Naive thymus-derived CD4-positive, alpha-beta T cell (primary cell): ENCODE data around the gene SUCLG2. TPM values are rescaled to one million over a fixed set of nuclear protein-coding genes. Genes with fewer than 3 reads are reported as not detected.

ENCODE experiments used
- ATAC-seq: fragments of 150-1000 bp; cut with Tn5 transposase; 2 replicates; pipeline ENCODE4 v1.10.0; 2021; ENCODE audit warnings: mild to moderate bottlenecking, moderate library complexity
- CTCF ChIA-PET: fragments of 350-600 bp; sonication (Branson Sonifier 250); formaldehyde crosslinking; loops from one replicate; lab custom pipeline; 2021; ENCODE audit warnings: antibody characterized with exemption; lab: Charles Lee
- POLR2A ChIA-PET: fragments of 350-600 bp; sonication (Branson Sonifier 250); formaldehyde crosslinking; loops from one replicate; lab custom pipeline; 2021; ENCODE audit warnings: antibody characterized with exemption, inconsistent platforms; lab: Charles Lee
- DNase-seq, 9 donors: peaks; one replicate each; pipeline versions ENCODE4 v3.0.0 to v3.0.0-alpha.2; 2020 to 2022; ENCODE audit warnings: mixed read lengths in 1 of 9
- H3K27ac ChIP-seq: one replicate; pipeline ENCODE4 v1.7.0; 2013; ENCODE audit warnings: mild to moderate bottlenecking, low read depth, low read length, moderate library complexity
- H3K27me3 ChIP-seq, 2 donors: one replicate each; pipeline ENCODE4 v1.7.0; 2013; ENCODE audit warnings: low read length in 2 of 2, mild to moderate bottlenecking in 2 of 2, moderate library complexity in 2 of 2; ENCODE audit not compliant: control insufficient read depth in 2 of 2, insufficient read depth in 2 of 2
- H3K36me3 ChIP-seq, 3 experiments: 1 replicate in 2 of 3; 2 replicates in 1 of 3; pipeline ENCODE4 v1.7.0; 2013; ENCODE audit warnings: low read length in 3 of 3, mild to moderate bottlenecking in 3 of 3, moderate library complexity in 1 of 3; ENCODE audit not compliant: insufficient read depth in 3 of 3, control insufficient read depth in 2 of 3
- H3K4me1 ChIP-seq, 2 donors: one replicate each; pipeline ENCODE4 v1.7.0; 2013; ENCODE audit warnings: low read length in 2 of 2, mild to moderate bottlenecking in 2 of 2, moderate library complexity in 1 of 2; ENCODE audit not compliant: control insufficient read depth in 2 of 2, insufficient read depth in 2 of 2
- H3K4me3 ChIP-seq: 2 replicates; pipeline ENCODE4 v1.7.0; 2013; ENCODE audit warnings: mild to moderate bottlenecking, low read length
- H3K9me3 ChIP-seq, 3 experiments: 1 replicate in 2 of 3; 2 replicates in 1 of 3; pipeline ENCODE4 v1.7.0; 2013; ENCODE audit warnings: low read length in 3 of 3; ENCODE audit not compliant: control insufficient read depth in 2 of 3
- H3K27ac Mint-ChIP-seq, 9 donors: one replicate each; pipeline ENCODE4 v1.8.0; 2020 to 2022; ENCODE audit warnings: mixed read lengths in 9 of 9, mild to moderate bottlenecking in 8 of 9, moderate library complexity in 5 of 9, inconsistent platforms in 2 of 9
- H3K27me3 Mint-ChIP-seq, 5 donors: one replicate each; pipeline ENCODE4 v1.8.0; 2021 to 2022; ENCODE audit warnings: mixed read lengths in 5 of 5, mild to moderate bottlenecking in 1 of 5
- H3K36me3 Mint-ChIP-seq, 5 donors: one replicate each; pipeline ENCODE4 v1.8.0; 2020 to 2022; ENCODE audit warnings: mixed read lengths in 5 of 5, mild to moderate bottlenecking in 3 of 5, inconsistent platforms in 1 of 5
- H3K4me1 Mint-ChIP-seq, 7 donors: one replicate each; pipeline ENCODE4 v1.8.0; 2020 to 2022; ENCODE audit warnings: mixed read lengths in 7 of 7, mild to moderate bottlenecking in 3 of 7, inconsistent platforms in 1 of 7
- H3K4me3 Mint-ChIP-seq, 10 donors: one replicate each; pipeline ENCODE4 v1.8.0; 2020 to 2022; ENCODE audit warnings: mild to moderate bottlenecking in 10 of 10, mixed read lengths in 10 of 10, moderate library complexity in 6 of 10, inconsistent platforms in 2 of 10
- H3K9me3 Mint-ChIP-seq, 11 donors: one replicate each; pipeline ENCODE4 v1.8.0; 2020 to 2022; ENCODE audit warnings: mixed read lengths in 11 of 11, mild to moderate bottlenecking in 4 of 11, inconsistent platforms in 1 of 11, moderate library complexity in 1 of 11
- intact Hi-C, 2 donors: fragments of 100-400 bp; cut with micrococcal nuclease; formaldehyde crosslinking; loops; one replicate each; pipeline ENCODE4 v1.15.1; 2023
- polyA plus RNA-seq, 2 donors: library from polyadenylated mRNA; unstranded; fragments of 300-500 nt; fragmentation: Illumina TruSeq; gene quantifications; one replicate each; pipeline ENCODE4 v1.2.3, GENCODE V29; 2021
- total RNA-seq, 6 experiments: library from RNA in 5 of 6; stranded (reverse) in 5 of 6; gene quantifications; 1 replicate in 5 of 6; 2 replicates in 1 of 6; pipeline ENCODE4 v1.2.3 and lab custom pipeline; 2021 to 2026

Gene SUCLG2
- total and polyA plus RNA-seq, 7 experiments from 2014 or later = 49.7 to 97.9 (median 64.7) TPM

DNA sequence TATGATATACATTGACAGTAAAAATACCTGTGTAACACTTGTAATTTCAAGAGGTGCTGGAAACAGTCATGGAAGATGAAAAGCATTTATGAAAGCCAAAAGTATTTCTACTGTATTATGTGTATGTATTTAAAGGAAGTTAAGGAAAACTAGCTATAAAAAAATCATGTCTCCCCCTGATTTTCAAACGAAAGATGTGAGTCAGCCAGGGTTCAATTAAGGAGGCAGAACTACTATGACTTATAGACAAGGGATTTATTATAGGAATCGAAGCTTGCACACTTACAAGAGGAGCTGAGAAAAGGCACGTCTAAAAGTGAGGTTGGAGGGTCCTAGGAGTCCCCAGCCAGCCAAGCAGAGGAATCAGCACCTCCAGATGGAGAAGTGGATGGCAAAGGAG lies 119.4 kb downstream of the SUCLG2 start:
- ATAC-seq = no peak

DNA sequence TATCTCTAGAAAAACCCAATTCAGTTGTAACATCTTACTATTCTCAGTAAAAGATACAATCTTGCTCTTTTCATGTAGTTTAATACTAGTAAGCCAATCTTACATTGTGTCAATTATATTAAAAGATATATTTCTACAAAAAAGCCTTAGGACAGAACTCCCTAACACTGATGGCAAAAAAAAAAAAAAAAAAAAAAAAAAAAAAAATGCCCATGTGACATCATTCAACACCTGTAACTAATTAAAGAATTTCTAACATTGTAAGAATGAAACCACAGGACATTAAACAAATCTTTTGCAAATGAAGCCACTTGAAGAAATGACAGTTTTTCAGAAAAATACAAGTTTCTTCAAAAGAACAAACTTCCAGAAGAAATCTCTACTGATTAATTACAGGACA lies 119.8 kb downstream of the SUCLG2 start:
- no peak for DNase-seq
- no peak overlapping the region for H3K4me3 ChIP-seq
- H3K27ac ChIP-seq = no peak overlapping the region
- ChIA-PET CTCF (no interaction called here), POLR2A (no interaction called here)
- H3K36me3 ChIP-seq = no peaks in the 10 kb centered on the region
- no peaks in the 10 kb centered on the region for H3K9me3 ChIP-seq
- Mint-ChIP-seq H3K4me3 (no peak overlapping the region), H3K9me3 (peaks cover 0 to 13% (median 5%) of the 10 kb centered on the region in 11 donors), H3K27ac (peak overlapping the region in 1 of 9 donors; percentile 19), H3K27me3 (no peaks in the 10 kb centered on the region), H3K36me3 (peaks cover 10 to 45% (median 27%) of the 10 kb centered on the region in 5 donors), H3K4me1 (peaks cover 13 to 78% (median 67%) of the 10 kb centered on the region in 7 donors)
- H3K4me1 ChIP-seq = no peaks in the 10 kb centered on the region
- no peaks in the 10 kb centered on the region for H3K27me3 ChIP-seq
- ATAC-seq = no peak
- intact Hi-C loops = no loop called here

More for the DNA sequence above, 119.4 kb downstream of the SUCLG2 start:
- H3K9me3 ChIP-seq = no peaks in the 10 kb centered on the region
- no peak overlapping the region for H3K4me3 ChIP-seq
- Mint-ChIP-seq H3K4me1 (peaks cover 10 to 78% (median 63%) of the 10 kb centered on the region in 7 donors), H3K36me3 (peaks cover 12 to 45% (median 31%) of the 10 kb centered on the region in 5 donors), H3K9me3 (peaks cover 0 to 16% (median 5%) of the 10 kb centered on the region in 11 donors), H3K27ac (peak overlapping the region in 1 of 9 donors; percentile 19), H3K27me3 (no peaks in the 10 kb centered on the region), H3K4me3 (no peak overlapping the region)
- H3K27me3 ChIP-seq = no peaks in the 10 kb centered on the region
- no peaks in the 10 kb centered on the region for H3K36me3 ChIP-seq
- POLR2A ChIA-PET = no interaction called here
- H3K4me1 ChIP-seq = no peaks in the 10 kb centered on the region
- H3K27ac ChIP-seq = no peak overlapping the region
- DNase-seq = no peak
- CTCF ChIA-PET = no interaction called here
- intact Hi-C loops = no loop called here

DNA sequence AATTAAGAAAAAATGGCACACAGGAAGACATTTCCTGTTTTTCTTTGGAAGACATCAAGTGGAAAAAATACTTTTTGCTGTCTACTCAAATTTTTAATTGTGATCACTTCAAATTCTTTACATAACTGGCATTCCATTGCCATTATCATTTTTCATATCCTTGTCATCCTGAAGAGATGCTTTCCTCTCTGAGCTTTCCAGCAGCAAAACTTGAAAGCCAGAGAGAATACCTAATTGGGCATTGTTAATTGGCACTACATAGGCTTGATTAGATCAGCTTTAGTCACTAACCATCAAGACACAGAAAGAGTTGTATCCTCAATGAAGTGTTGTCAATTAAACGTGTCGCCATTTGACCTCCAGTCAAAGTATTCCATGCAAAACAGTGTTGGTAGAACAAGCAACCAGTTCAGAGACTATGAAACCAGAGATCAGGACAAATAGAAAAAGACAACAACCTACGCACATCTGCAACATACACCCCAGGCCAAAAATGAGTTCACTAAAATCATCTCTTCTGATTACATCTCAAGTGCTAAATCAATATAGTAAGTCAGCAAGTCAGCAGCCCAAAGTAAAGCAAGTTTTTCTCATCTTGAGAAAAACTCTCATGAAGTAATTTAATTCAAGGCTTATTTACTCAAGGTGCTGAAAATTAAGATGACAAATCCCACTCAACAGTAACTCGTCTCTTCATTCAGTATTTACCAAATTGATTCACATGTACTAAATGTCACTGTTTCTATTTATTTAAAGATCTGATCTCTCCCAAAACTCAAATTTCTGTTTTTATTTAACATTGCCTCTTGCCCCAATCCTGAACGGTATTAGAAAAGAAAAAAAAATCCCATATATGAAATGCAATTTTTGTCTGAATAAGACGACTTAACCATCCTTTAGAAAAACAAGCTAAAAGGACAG lies 123.0 kb downstream of the SUCLG2 start:
- ChIA-PET CTCF (interaction anchor here (0.6 to 1.0 kb wide), 2 partner anchors 11 to 259 kb away, joined by 3 read pairs; no protein-coding TSS in a partner anchor), POLR2A (no interaction called here)

GRCh38 chr3:67529915-67530314 lies 124.5 kb downstream of the SUCLG2 start:
- Histone ChIP-seq H3K4me1 (no peaks in the 10 kb centered on the region), H3K27me3 (no peaks in the 10 kb centered on the region), H3K9me3 (no peaks in the 10 kb centered on the region), H3K36me3 (peaks cover 4 to 28% (median 17%) of the 10 kb centered on the region in 3 experiments), H3K4me3 (no peak overlapping the region), H3K27ac (no peak overlapping the region)
- POLR2A ChIA-PET = no interaction called here
- H3K4me3 Mint-ChIP-seq = no peak overlapping the region
- no peaks in the 10 kb centered on the region for H3K27me3 Mint-ChIP-seq
- H3K4me1 Mint-ChIP-seq = peaks cover 12 to 63% (median 47%) of the 10 kb centered on the region in 7 donors
- H3K9me3 Mint-ChIP-seq = peaks cover 0 to 5% (median 0%) of the 10 kb centered on the region in 11 donors
- no peak for ATAC-seq
- no peak for DNase-seq
- intact Hi-C loops = loop anchor here in 1 of 2 donors (1.0 kb wide), 1 partner anchor 260 kb away; no protein-coding TSS in a partner anchor
- H3K27ac Mint-ChIP-seq = peak overlapping the region in 4 of 9 donors; percentile 10 to 61 (median 40)
- CTCF ChIA-PET = interaction anchor here (1.2 to 1.4 kb wide), 2 partner anchors 144 to 260 kb away, joined by 3 read pairs; no protein-coding TSS in a partner anchor
- peaks cover 7 to 68% (median 50%) of the 10 kb centered on the region in 5 donors for H3K36me3 Mint-ChIP-seq

More for the DNA sequence above, 123.0 kb downstream of the SUCLG2 start:
- Mint-ChIP-seq H3K36me3 (peaks cover 6 to 57% (median 35%) of the 10 kb centered on the region in 5 donors), H3K27ac (peak overlapping the region in 3 of 9 donors; percentile 1 to 70 (median 26)), H3K4me3 (no peak overlapping the region), H3K9me3 (no peaks in the 10 kb centered on the region), H3K27me3 (no peaks in the 10 kb centered on the region), H3K4me1 (peaks cover 15 to 71% (median 60%) of the 10 kb centered on the region in 7 donors)
- Histone ChIP-seq H3K36me3 (peaks cover 4 to 21% (median 14%) of the 10 kb centered on the region in 3 experiments), H3K27me3 (no peaks in the 10 kb centered on the region), H3K9me3 (no peaks in the 10 kb centered on the region), H3K27ac (no peak overlapping the region), H3K4me3 (no peak overlapping the region), H3K4me1 (no peaks in the 10 kb centered on the region)
- intact Hi-C loops = no loop called here
- DNase-seq (no peak), ATAC-seq (no peak)

DNA sequence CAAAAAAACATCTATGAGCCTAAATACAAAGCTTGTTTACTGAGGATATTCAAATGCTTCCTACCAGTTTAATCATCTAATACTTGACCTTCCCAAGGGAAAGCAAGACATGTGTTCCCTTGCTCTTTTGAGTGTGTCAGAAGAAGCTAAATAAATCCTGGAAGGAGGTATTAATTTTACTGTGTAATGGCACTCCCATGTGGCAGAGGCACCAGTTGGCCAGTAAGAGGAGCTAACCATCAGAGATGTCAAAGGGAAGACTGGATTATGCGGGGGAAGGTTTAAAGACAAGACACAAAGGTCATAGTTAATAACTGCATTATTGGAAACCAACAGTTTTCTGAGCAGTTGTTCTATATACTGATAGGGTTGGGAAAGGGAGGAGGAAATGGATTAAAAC lies 125.1 kb downstream of the SUCLG2 start:
- peaks cover 0 to 5% (median 0%) of the 10 kb centered on the region in 11 donors for H3K9me3 Mint-ChIP-seq
- no peak overlapping the region for H3K4me3 Mint-ChIP-seq
- POLR2A ChIA-PET = no interaction called here
- H3K36me3 ChIP-seq = peaks cover 4 to 34% (median 17%) of the 10 kb centered on the region in 3 experiments
- peaks cover 12 to 57% (median 41%) of the 10 kb centered on the region in 7 donors for H3K4me1 Mint-ChIP-seq
- CTCF ChIA-PET = interaction anchor here (0.7 to 1.4 kb wide), 3 partner anchors 69 to 260 kb away, joined by 3 to 4 read pairs (median 3); no protein-coding TSS in a partner anchor
- H3K27me3 Mint-ChIP-seq = no peaks in the 10 kb centered on the region
- H3K36me3 Mint-ChIP-seq = peaks cover 13 to 73% (median 56%) of the 10 kb centered on the region in 5 donors
- H3K9me3 ChIP-seq = no peaks in the 10 kb centered on the region
- ATAC-seq = no peak
- no peak for DNase-seq
- peak overlapping the region in 6 of 9 donors; percentile 3 to 73 (median 37) for H3K27ac Mint-ChIP-seq
- H3K4me3 ChIP-seq = no peak overlapping the region
- no peak overlapping the region for H3K27ac ChIP-seq
- H3K27me3 ChIP-seq = no peaks in the 10 kb centered on the region
- H3K4me1 ChIP-seq = no peaks in the 10 kb centered on the region
- intact Hi-C loops = loop anchor here in 1 of 2 donors (1.0 kb wide), 1 partner anchor 261 kb away; no protein-coding TSS in a partner anchor

GRCh38 chr3:67526246-67526645 lies 128.2 kb downstream of the SUCLG2 start:
- H3K4me1 ChIP-seq = no peaks in the 10 kb centered on the region
- peaks cover 4 to 39% (median 17%) of the 10 kb centered on the region in 3 experiments for H3K36me3 ChIP-seq
- intact Hi-C loops = no loop called here
- Mint-ChIP-seq H3K27ac (no peak overlapping the region), H3K4me3 (no peak overlapping the region), H3K4me1 (peaks cover 8 to 38% (median 24%) of the 10 kb centered on the region in 7 donors), H3K36me3 (peaks cover 13 to 73% (median 52%) of the 10 kb centered on the region in 5 donors), H3K27me3 (no peaks in the 10 kb centered on the region), H3K9me3 (peaks cover 0 to 5% (median 0%) of the 10 kb centered on the region in 11 donors)
- POLR2A ChIA-PET = no interaction called here
- no peaks in the 10 kb centered on the region for H3K27me3 ChIP-seq
- CTCF ChIA-PET = no interaction called here
- H3K27ac ChIP-seq = no peak overlapping the region
- H3K9me3 ChIP-seq = no peaks in the 10 kb centered on the region
- DNase-seq = no peak
- ATAC-seq = no peak
- H3K4me3 ChIP-seq = no peak overlapping the region
